ENCODE measurements around the gene PAK1IP1.

GRCh38 chr6:10687582-10687981, 7.2 kb upstream of the PAK1IP1 start:
- TF ChIP-seq POLR2AphosphoS5 (IDR thresholded peaks at IDR 0.05) (no peak), CTCF (IDR thresholded peaks at IDR 0.05) (no peak), POLR2A (IDR thresholded peaks at IDR 0.05) (no peak)
